ENCODE results near the gene THAP4.

- TF ChIP-seq FOSL1 (IDR thresholded peaks at IDR 0.05; ENCODE audit: low read depth) (no peak), JUND (IDR thresholded peaks at IDR 0.05) (no peak), REST (IDR thresholded peaks at IDR 0.05; ENCODE audit: low read depth) (no peak), RAD21 (IDR thresholded peaks at IDR 0.05; ENCODE audit: low read depth) (no peak), CTCF (IDR thresholded peaks at IDR 0.05 in 2 of 3, conservative IDR thresholded peaks at IDR 0.05 in 1 of 3; ENCODE audit: borderline replicate concordance in 1 of 3, insufficient read depth in 1 of 3, low read depth in 2 of 3, low read length in 2 of 3) (no peak), ATF3 (IDR thresholded peaks at IDR 0.05) (no peak), CEBPB (IDR thresholded peaks at IDR 0.05; ENCODE audit: low read depth) (no peak), EZH2 (IDR thresholded peaks at IDR 0.05) (no peak), POLR2AphosphoS5 (IDR thresholded peaks at IDR 0.05; ENCODE audit: low read depth, low read length) (no peak), CBX3 (IDR thresholded peaks at IDR 0.05; ENCODE audit: low read depth) (no peak), MAX (IDR thresholded peaks at IDR 0.05) (no peak), ZNF274 (IDR thresholded peaks at IDR 0.05; ENCODE audit: low read depth, low read length) (no peak), ZFX (IDR thresholded peaks at IDR 0.05) (no peak), POLR2A (IDR thresholded peaks at IDR 0.05; ENCODE audit: borderline replicate concordance, extremely low read depth, insufficient read depth, insufficient read length) (no peak)
These were observed 76.6 kb downstream of the THAP4 start for GRCh38 chr2:241560162-241560882.

Measured in HCT116 (cell line).